HG02870 (cell line): Measurements from ENCODE around the gene PCDH9.

Experiments
- ATAC-seq: cut with Tn5 transposase; IDR thresholded peaks from one replicate; pipeline ENCODE4 v1.9.1; 2021; ENCODE audit warnings: mild to moderate bottlenecking, moderate library complexity; ENCODE audit not compliant: unreplicated experiment

The PCDH9 gene

GRCh38 chr13:67229481-67230403 is at the start of gene PCDH9:
Gene PCDH9 (minus strand): TSS chr13:67230336. CDS start chr13:67228440, 1,896 bp downstream.
- no peak for ATAC-seq

GRCh38 chr13:67278235-67278634 is 48.1 kb upstream of the PCDH9 start:
- ATAC-seq = no peak

GRCh38 chr13:67277581-67277980 is 47.4 kb upstream of the PCDH9 start:
- ATAC-seq = no peak

GRCh38 chr13:67275351-67275960 is 45.3 kb upstream of the PCDH9 start:
- ATAC-seq = no peak

GRCh38 chr13:67273001-67273400 is 42.9 kb upstream of the PCDH9 start:
- no peak for ATAC-seq

- no peak for ATAC-seq
Measured at GRCh38 chr13:67267136-67267535, 37.0 kb upstream of the PCDH9 start.

- ATAC-seq = no peak
Measured at GRCh38 chr13:67259208-67259607, 29.1 kb upstream of the PCDH9 start.

- ATAC-seq = peak; percentile 89
Measured at GRCh38 chr13:67258482-67258881, 28.3 kb upstream of the PCDH9 start.

- no peak for ATAC-seq
Measured at GRCh38 chr13:67238861-67239260, 8.7 kb upstream of the PCDH9 start.

- no peak for ATAC-seq
Measured at GRCh38 chr13:67238277-67238859, 8.2 kb upstream of the PCDH9 start.

GRCh38 chr13:67235265-67235664 is 5.1 kb upstream of the PCDH9 start:
- no peak for ATAC-seq

GRCh38 chr13:67232384-67232783 is 2.2 kb upstream of the PCDH9 start:
- ATAC-seq = no peak

- no peak for ATAC-seq
Measured at GRCh38 chr13:67231289-67232000, 1.3 kb upstream of the PCDH9 start.

GRCh38 chr13:67230404-67231288 is 510 bp upstream of the PCDH9 start:
- ATAC-seq = peak; percentile 96

- no peak for ATAC-seq
Measured at GRCh38 chr13:67228916-67229315, 1.2 kb downstream of the PCDH9 start.

GRCh38 chr13:67228031-67228430 is 2.1 kb downstream of the PCDH9 start:
- ATAC-seq = no peak

GRCh38 chr13:67227131-67227983 is 2.8 kb downstream of the PCDH9 start:
- ATAC-seq = no peak

- ATAC-seq = no peak
Measured at GRCh38 chr13:67226696-67227095, 3.4 kb downstream of the PCDH9 start.
